Measurements from ENCODE around the gene HLA-DOA.

GRCh38 chr6:33007831-33008400 is 1.5 kb downstream of the HLA-DOA start:
- TF ChIP-seq CTCF (IDR thresholded peaks at IDR 0.05; ENCODE audit: low read depth, low read length, missing input control) (no peak), SP1 (IDR thresholded peaks at IDR 0.05) (no peak), GABPA (IDR thresholded peaks at IDR 0.05 in 1 of 2, conservative IDR thresholded peaks at IDR 0.05 in 1 of 2) (no peak), REST (IDR thresholded peaks at IDR 0.05) (no peak), MAX (IDR thresholded peaks at IDR 0.05) (no peak), ATF3 (IDR thresholded peaks at IDR 0.05) (no peak), TAF1 (conservative IDR thresholded peaks at IDR 0.05) (no peak), HNF4G (IDR thresholded peaks at IDR 0.05) (no peak), FOXA1 (IDR thresholded peaks at IDR 0.05) (no peak)

All from liver (tissue), 3 donors.